Measurements from ENCODE around the gene SPATA2.
"Not testable (repeated sequence)": the region's sequence is repeated elsewhere in the genome, so short reads cannot be mapped to it uniquely, and the experiment has no call there.

Gene SPATA2

DNA sequence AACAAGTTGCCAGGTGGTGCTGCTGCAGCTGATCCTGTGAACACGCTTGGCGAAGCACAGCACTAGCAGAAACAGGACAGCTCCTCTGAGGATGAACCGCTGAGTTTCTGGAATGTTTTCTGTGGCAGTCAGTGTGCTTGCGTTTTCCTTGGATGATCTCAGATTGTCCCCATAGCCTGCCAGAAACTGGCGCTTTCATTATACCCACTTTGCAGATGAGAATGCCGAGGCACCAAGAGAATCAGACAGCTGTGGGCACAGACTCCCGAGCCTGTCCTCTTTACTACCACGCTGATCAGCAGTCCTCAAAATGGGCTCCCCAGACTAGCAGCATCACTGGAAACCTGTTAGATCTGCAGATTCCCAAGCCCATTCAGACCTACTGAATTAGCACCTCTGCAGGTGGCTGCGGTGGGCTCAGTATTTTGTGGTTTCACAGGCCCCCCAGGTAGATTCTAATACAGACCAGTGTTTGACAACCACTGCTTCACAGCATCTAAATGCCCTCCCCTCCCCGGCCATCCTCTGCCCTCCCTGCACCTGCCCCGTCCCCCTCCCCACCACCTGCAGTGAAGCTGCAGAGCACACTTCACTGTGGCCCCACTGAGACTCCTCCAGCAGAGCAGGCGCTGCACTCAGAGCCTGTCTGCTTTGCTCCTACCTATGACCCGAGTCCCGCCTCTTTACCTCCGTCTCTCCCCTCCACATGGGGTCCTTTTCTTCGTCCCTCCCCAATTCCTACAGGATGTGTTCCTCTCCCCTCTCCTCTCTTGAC is 29.6 kb downstream of the SPATA2 start:
- no peak for DNase-seq

GRCh38 chr20:49883246-49883802 is 32.0 kb downstream of the SPATA2 start:
- DNase-seq = no peak

DNA sequence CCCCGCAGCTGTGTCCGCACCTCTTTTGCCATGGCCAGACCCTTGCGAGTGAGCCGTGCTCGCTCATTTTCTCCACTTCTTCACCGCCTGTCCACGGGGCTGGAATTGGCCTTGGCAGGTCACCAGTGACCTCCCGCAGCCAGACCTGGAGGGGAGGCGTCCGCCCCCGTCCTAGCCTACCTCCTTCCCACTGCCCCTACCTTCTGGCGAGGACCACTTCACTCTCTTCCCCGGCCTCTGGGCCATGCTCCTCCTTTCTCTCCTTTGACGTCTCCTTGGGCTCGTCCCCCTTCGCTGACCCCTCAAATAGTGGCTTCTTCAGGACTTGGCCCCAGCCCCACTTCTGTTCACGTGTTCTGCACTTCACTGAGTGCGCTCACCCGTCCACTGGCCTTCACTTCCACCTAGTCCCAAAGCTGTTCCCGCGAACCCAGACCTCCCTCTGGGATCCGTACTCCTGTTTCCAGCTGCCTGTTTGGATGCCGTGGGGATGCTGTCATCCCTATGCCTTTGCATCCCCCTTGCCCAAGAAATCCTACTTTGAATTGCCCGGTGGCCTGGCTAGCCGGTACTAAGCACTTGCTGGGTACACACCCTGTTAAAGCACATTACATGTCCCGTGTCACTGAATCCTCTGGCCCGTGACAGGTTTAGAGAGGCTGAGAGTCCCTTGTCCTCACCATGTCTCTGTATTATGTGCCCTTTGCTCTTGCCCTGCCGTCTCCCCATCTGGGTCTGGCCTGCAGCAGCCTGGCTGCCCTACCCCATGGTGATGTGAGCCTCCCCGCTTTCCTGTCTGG is 33.0 kb downstream of the SPATA2 start:
- no peak for DNase-seq

- no peak for DNase-seq
Measured at GRCh38 chr20:49880724-49881445, 34.4 kb downstream of the SPATA2 start.

DNA sequence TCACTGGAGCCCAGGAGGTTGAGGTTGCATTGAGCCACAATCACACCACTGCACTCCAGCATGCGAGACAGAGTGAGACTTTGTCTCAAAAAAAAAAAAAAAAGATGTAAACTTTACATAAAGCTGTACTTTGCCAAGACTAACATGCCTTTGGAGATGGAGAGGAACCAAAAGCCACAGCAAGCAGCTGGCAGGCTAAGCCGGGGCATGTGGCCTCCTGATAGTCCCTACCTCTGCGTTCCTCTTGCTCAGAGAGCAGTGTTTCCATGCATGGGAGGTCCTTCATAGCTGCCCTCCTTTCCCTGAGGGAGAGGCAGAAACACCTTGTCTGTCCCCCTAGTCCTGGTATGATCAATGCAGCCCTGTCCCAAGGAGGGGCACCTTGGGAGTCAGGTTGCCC is 35.2 kb downstream of the SPATA2 start:
- no peak for DNase-seq

DNA sequence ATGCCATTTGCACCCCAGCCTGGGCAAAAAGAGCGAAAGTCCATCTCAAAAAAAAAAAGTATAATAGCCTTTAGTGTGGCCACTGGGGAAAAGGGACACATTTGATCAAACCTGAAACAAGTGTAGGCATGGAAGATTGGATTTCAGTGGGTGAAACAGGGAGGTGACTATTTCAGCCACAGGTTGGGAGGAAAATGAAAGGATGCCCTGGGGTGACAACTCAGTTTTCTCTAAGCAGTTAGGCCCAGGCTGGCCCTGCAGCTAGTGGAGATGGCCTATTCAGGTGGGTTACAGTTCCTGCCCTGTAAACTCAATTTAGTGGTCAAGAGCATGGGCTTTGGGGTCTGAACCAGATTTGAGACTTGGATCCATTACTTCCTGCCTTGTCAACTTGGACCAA is 36.4 kb downstream of the SPATA2 start:
- no peak for DNase-seq

- DNase-seq = no peak
Measured at GRCh38 chr20:49877386-49877921, 37.9 kb downstream of the SPATA2 start.

DNA sequence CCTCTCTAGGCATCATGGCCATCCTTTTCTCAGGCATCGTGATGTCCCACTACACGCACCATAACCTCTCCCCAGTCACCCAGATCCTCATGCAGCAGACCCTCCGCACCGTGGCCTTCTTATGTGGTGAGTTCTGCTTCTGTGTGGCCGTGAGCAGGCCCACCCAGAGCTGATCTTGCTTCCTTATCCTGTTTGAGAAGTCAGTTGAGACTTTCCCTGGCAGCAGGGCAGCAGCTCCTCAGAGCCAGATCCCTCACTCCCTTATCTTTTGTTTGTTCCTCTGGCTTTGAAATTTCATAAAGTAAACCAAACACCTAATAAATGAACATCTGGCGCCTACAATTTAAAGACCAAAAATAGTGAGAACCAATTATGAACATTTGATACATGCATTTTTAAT is 40.6 kb downstream of the SPATA2 start:
- DNase-seq = no peak

- no peak for DNase-seq
Measured at GRCh38 chr20:49872056-49872455, 43.3 kb downstream of the SPATA2 start.

DNA sequence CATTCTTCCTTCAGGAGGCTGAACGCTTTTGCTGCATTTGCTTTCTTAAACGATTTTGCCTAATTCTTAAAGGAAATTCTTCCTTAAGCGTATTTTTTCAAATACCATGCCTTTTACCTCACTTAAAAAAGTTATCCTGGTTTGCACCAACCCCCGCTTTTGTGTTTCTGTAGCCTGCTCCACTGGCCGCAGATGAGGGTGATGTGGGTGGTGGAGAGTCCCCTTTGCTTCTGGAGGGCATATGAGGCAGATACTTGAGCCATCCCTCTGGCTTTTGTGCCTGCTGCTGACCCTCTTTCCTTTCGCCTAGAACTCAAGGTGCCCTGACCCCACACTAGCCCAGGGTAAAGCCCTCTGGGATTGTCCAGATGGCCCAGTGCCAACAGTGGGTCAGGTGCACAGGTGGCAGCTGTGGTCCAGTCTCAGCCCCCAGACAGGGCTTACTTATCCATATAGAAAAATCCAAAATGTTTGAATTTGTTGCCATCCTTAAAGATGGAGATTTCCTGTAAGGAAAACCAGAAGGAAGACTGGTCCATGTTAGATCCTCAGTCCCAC is 43.9 kb downstream of the SPATA2 start:
- DNase-seq = no peak

DNA sequence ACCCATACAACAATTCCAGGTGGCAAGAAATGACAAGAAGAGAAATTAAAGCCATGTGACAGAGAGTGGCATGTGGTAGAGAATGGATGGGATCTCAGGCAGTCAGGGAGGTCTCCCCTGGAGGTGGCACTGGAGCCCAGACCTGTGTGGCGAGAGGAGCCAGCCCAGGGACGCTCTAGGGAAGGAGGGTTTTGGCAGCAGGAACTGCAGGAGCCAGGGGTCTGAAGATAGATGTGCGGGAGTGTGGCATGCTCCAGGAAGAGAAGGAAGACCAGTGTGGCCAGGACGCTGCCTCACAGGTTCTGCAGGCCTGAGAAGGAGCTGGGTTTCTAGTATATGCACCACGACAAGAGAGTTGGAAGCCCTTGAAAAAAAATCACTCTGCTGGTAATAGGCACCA is 45.1 kb downstream of the SPATA2 start:
- no peak for DNase-seq

GRCh38 chr20:49868964-49869363 is 46.4 kb downstream of the SPATA2 start:
- no peak for DNase-seq

DNA sequence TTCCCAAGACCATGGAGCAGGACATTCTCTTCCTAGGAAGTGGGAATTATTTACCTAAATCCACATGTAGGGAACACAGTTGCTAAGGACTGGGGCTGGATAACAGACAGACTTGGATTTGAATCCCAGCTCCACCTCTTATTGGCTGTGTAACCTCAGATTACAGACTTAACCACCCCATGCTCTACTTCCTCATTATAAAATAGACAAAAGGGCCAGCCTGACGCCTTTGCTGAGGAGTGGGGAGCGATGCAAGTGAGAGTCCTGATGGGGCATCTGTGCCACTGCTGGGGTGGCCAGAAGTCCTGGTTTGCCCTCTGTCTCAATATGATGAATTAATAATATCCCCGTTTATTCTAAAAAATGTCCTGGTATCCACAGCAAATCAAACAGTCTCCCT is 46.8 kb downstream of the SPATA2 start:
- no peak for DNase-seq

DNA sequence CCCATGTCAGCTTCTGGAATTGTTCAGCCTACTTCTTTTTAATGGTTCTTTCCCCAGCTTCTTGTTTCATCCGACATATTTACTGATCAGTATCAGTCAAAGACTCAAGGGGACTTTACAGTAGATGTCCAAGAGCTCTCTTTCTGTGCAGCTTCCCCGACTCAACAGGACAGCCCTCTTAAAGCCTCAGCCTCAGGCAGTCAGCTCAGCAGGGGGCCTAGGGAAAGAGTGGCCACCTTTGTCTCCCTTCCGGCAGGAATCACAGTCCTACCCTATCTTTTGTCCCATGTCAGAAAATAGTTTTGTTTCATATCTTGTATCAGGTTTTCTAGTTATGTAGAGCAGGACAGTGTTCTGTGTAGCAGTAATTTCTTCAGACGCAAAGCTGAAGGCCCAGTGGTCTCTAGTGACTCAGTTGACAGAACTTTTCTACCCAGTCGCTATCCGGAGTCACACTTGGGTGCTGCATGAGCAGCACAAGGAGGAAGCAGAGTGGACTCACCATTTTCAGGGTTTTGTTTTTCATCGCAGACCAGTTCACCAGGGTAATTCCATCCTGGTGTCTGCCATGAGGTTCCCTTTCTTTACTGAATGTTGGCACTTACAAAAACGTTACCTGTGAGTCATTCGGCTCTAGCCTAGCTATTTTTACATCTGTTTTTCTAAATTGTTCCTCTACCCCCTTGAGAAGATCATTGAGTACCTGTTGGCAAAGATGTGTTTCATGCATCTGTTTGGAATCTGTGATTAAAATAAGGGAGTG is 47.7 kb downstream of the SPATA2 start:
- no peak for DNase-seq

- no peak for DNase-seq
Measured at GRCh38 chr20:49866051-49866450, 49.3 kb downstream of the SPATA2 start.

DNA sequence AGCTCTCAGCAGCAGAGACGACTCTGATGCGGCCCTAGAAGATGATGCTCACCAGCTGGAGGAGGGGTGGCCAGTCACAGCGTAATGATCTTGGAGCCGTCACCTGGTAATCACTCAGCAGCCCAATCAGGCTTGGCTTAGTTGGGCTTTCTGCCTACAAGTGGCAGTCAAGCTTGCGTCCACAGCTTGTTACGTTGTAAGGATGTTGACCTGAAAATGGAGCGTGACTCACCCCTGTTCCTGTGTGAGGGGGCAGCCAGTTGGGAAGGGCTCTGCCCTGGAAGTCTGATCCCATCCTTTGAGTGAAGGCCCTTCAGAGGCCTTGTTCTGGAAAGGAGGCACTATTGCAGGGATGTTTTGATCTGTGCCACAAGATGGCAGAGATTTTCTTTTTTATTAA is 49.8 kb downstream of the SPATA2 start:
- no peak for DNase-seq

GRCh38 chr20:49863666-49864065 is 51.7 kb downstream of the SPATA2 start:
- no peak for DNase-seq

- DNase-seq = no peak
Measured at GRCh38 chr20:49862607-49863200, 52.6 kb downstream of the SPATA2 start.

DNA sequence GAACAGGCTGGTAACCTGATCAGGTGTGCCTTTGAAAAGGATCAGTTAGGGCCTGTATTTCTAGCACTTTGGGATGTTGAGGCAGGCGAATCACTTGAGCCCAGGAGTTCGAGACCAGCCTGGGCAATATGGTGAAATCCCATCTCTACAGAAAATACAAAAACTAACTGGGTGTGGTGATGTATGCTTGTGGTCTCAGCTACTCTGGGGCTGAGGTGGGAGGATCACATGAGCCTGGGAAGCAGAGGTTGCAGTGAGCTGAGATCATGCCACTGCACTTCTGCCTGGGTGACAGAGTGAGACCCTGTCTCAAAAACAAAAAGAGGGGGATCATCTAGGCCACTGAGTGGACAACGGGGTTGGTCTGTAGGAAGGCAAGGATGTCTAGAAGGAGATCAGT is 54.1 kb downstream of the SPATA2 start:
- not testable (repeated sequence) for DNase-seq

DNA sequence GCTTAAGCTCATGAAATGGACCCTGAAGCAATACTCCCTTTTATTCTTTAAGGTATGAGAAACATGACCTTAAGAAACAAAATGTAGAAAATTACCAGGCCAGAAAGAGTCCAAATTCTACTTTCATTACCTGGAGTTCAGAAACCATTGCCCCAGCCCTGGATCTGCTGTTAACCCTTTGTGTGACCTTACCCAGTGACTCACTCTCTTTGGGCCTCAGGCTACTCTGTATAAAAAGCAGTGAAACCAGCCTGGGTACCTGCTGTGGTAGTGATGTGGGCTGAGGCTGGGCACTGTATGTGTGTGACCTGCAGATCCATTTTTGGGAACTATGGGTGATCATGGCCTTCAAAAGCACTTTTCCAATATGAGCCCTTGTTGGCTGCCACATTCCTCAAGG is 55.5 kb downstream of the SPATA2 start:
- DNase-seq = no peak

GRCh38 chr20:49859011-49859410 is 56.3 kb downstream of the SPATA2 start:
- no peak for DNase-seq

Data from activated T-cell treated with anti-CD3 and anti-CD28 coated beads for 4 hours (primary cell).